IMR-90 (cell line): Measurements from ENCODE around the gene TMEM25. TPM values are rescaled to one million over a fixed set of nuclear protein-coding genes. Genes with fewer than 3 reads are reported as not detected.
A peak's percentile ranks its signal among the peaks of the same experiment; 100 is the strongest.

Source experiments
- ATAC-seq: fragments of 200-7000 bp; cut with Tn5 transposase; 2 replicates; pipeline ENCODE4 v1.9.1; 2020; ENCODE audit warnings: low read depth, mild to moderate bottlenecking, moderate library complexity
- BruUV-seq: library from RNA; stranded (reverse); fragments of 400-500 nt; replicated peaks from 2 replicates; lab custom pipeline; 2021; lab: Mats Ljungman, UMichigan
- CTCF ChIA-PET: fragments of 300-600 bp; formaldehyde crosslinking; extraction: SDS; loops from one replicate; lab custom pipeline; 2021; ENCODE audit warnings: antibody characterized with exemption; lab: Yijun Ruan, JAX
- POLR2A ChIA-PET: fragments of 300-600 bp; sonication (Branson Sonifier 250); formaldehyde crosslinking; loops from one replicate; lab custom pipeline; 2022; ENCODE audit warnings: antibody characterized with exemption; ENCODE audit not compliant: unreplicated experiment; lab: Charles Lee
- DNase-seq: peaks from one replicate; pipeline ENCODE4 v3.0.0; 2013
- H2AFZ ChIP-seq: replicated peaks from 2 replicates; pipeline ENCODE3; 2013; ENCODE audit warnings: low read length, mild to moderate bottlenecking; ENCODE audit not compliant: poor library complexity
- H2AK5ac ChIP-seq: 2 replicates; pipeline ENCODE4 v1.6.1; 2013; ENCODE audit warnings: low read depth, low read length, inconsistent platforms
- H2AK9ac ChIP-seq: replicated peaks from 2 replicates; pipeline ENCODE3; 2013; ENCODE audit warnings: mild to moderate bottlenecking, low read depth, low read length, moderate library complexity; ENCODE audit not compliant: poor library complexity
- H2BK120ac ChIP-seq: 2 replicates; pipeline ENCODE4 v1.6.1; 2013; ENCODE audit warnings: low read depth, low read length, inconsistent platforms
- H2BK15ac ChIP-seq: 3 replicates; pipeline ENCODE4 v1.6.1; 2013; ENCODE audit warnings: low read depth, low read length, inconsistent platforms
- H2BK20ac ChIP-seq: 2 replicates; pipeline ENCODE4 v1.6.1; 2013; ENCODE audit warnings: low read depth, mild to moderate bottlenecking, inconsistent platforms, low read length, moderate library complexity
- H2BK5ac ChIP-seq: 2 replicates; pipeline ENCODE4 v1.6.1; 2013; ENCODE audit warnings: mild to moderate bottlenecking, low read depth, low read length, inconsistent platforms; ENCODE audit not compliant: poor library complexity, severe bottlenecking
- H3K14ac ChIP-seq: replicated peaks from 2 replicates; pipeline ENCODE4 v1.6.1; 2013; ENCODE audit warnings: low read depth, low read length, inconsistent platforms
- H3K18ac ChIP-seq: 2 replicates; pipeline ENCODE4 v1.6.1; 2013; ENCODE audit warnings: low read depth, low read length, control low read depth
- H3K23ac ChIP-seq: 2 replicates; pipeline ENCODE4 v1.6.1; 2013; ENCODE audit warnings: low read depth, low read length, inconsistent platforms
- H3K27ac ChIP-seq: 2 replicates; pipeline ENCODE4 v1.5.1; 2013; ENCODE audit warnings: mild to moderate bottlenecking, control low read depth, low read length; ENCODE audit not compliant: insufficient read depth
- H3K27me3 ChIP-seq: 2 replicates; pipeline ENCODE4 v1.6.1; 2013; ENCODE audit warnings: low read length; ENCODE audit not compliant: control insufficient read depth, insufficient read depth
- H3K36me3 ChIP-seq: 2 replicates; pipeline ENCODE4 v1.6.1; 2013; ENCODE audit warnings: low read length, mixed read lengths; ENCODE audit not compliant: control insufficient read depth, insufficient read depth
- H3K4ac ChIP-seq: 2 replicates; pipeline ENCODE4 v1.6.1; 2013; ENCODE audit warnings: low read depth, low read length, inconsistent platforms
- H3K4me1 ChIP-seq: 2 replicates; pipeline ENCODE4 v1.6.1; 2013; ENCODE audit warnings: low read length, mixed read lengths; ENCODE audit not compliant: control insufficient read depth, insufficient read depth
- H3K4me2 ChIP-seq: 2 replicates; pipeline ENCODE4 v1.6.1; 2013; ENCODE audit warnings: low read depth, mild to moderate bottlenecking, control low read depth, low read length, moderate library complexity
- H3K4me3 ChIP-seq: 2 replicates; pipeline ENCODE4 v1.5.1; 2013; ENCODE audit warnings: low read depth, mild to moderate bottlenecking, control low read depth, low read length, moderate library complexity; ENCODE audit not compliant: insufficient read depth
- H3K56ac ChIP-seq: 2 replicates; pipeline ENCODE4 v1.6.1; 2013; ENCODE audit warnings: low read length, inconsistent platforms; ENCODE audit not compliant: insufficient read depth; ENCODE audit errors: extremely low read depth
- H3K79me1 ChIP-seq, 2 experiments: 2 replicates each; pipeline ENCODE4 v1.6.1; 2013; ENCODE audit warnings: low read length in 2 of 2, inconsistent platforms in 1 of 2, low read depth in 1 of 2
- H3K9ac ChIP-seq: 2 replicates; pipeline ENCODE4 v1.6.1; 2013; ENCODE audit warnings: low read depth, low read length, control low read depth
- H3K9me1 ChIP-seq: 2 replicates; pipeline ENCODE4 v1.6.1; 2013; ENCODE audit warnings: low read length, inconsistent platforms; ENCODE audit not compliant: insufficient read depth
- H3K9me3 ChIP-seq: 2 replicates; pipeline ENCODE4 v1.6.1; 2013; ENCODE audit warnings: low read length; ENCODE audit not compliant: control insufficient read depth, insufficient read depth
- H4K20me1 ChIP-seq: 2 replicates; pipeline ENCODE4 v1.6.1; 2013; ENCODE audit warnings: low read length, inconsistent platforms; ENCODE audit not compliant: insufficient read depth
- H4K5ac ChIP-seq: 2 replicates; pipeline ENCODE4 v1.6.1; 2013; ENCODE audit warnings: mild to moderate bottlenecking, low read depth, low read length, control low read depth
- H4K8ac ChIP-seq, 2 experiments: 2 replicates each; pipeline ENCODE4 v1.6.1; 2013; ENCODE audit warnings: low read depth in 2 of 2, low read length in 2 of 2, control low read depth in 1 of 2, inconsistent platforms in 1 of 2
- H4K91ac ChIP-seq: 2 replicates; pipeline ENCODE4 v1.6.1; 2013; ENCODE audit warnings: low read depth, low read length, inconsistent platforms; ENCODE audit not compliant: insufficient read depth
- NFE2L2 ChIP-seq: fragments of 150-350 bp; IDR thresholded peaks from 2 replicates; pipeline ENCODE4 v1.6.1; 2016; ENCODE audit warnings: low read depth, mild to moderate bottlenecking, low read length
- POLR2A ChIP-seq: IDR thresholded peaks from 2 replicates; pipeline ENCODE4 v1.6.1; 2012; ENCODE audit warnings: mild to moderate bottlenecking, low read depth, low read length
- RAD21 ChIP-seq: IDR thresholded peaks from 2 replicates; pipeline ENCODE4 v1.6.1; 2012; ENCODE audit warnings: low read length, improper control_type of control experiment
- WGBS, 2 experiments: methylation state at CpG; one replicate each; pipeline versions ENCODE4 v1.1.5 to v1.1.7; 2013; ENCODE audit warnings: missing lambda C conversion rate in 2 of 2; ENCODE audit not compliant: insufficient read length in 1 of 2; ENCODE audit errors: extremely low coverage in 2 of 2; 5-methylcytosine and 5-hydroxymethylcytosine counted together
- dilution Hi-C: fragments of 300-500 bp; cut with HindIII; formaldehyde crosslinking; loops from one replicate; pipeline ENCODE4 v1.14.3; 2018; ENCODE audit warnings: low sequenced_read_pairs; ENCODE audit not compliant: unreplicated experiment
- in situ Hi-C: fragments of 300-500 bp; cut with MboI; formaldehyde crosslinking; loops from 3 replicates; pipeline ENCODE4 v1.14.3; 2019; ENCODE audit warnings: low sequenced_read_pairs, inconsistent platforms, mixed read lengths
- intact Hi-C: fragments of 100-400 bp; cut with micrococcal nuclease; formaldehyde crosslinking; loops from 2 replicates; pipeline ENCODE4 v1.10.0; 2022
- polyA plus RNA-seq, 3 experiments: library from polyadenylated mRNA; depleted of rRNA; stranded (reverse); fragments of >200 nt; gene quantifications; 2 replicates each; pipeline ENCODE4 v1.2.3, GENCODE V29; 2012; ENCODE audit warnings: low replicate concordance in 1 of 3
- total RNA-seq: library from RNA; depleted of rRNA; stranded (reverse); fragments of >200 nt; gene quantifications from 2 replicates; pipeline ENCODE4 v1.2.3, GENCODE V29; 2012

The TMEM25 gene
- total and polyA plus RNA-seq, 2 of the 4 experiments (the other 2 are of a cell fraction), result 14.0 to 37.1 TPM

- in situ Hi-C loops (no loop called here), intact Hi-C loops (no loop called here), dilution Hi-C loops (no loop called here)
- no peak overlapping the region for H3K4me2 ChIP-seq
- H3K9me1 ChIP-seq, result no peaks in the 10 kb centered on the region
- H3K9ac ChIP-seq, result no peak overlapping the region
- H4K91ac ChIP-seq, result no peak overlapping the region
- H2BK5ac ChIP-seq, result no peak overlapping the region
- H3K9me3 ChIP-seq, result no peaks in the 10 kb centered on the region
- no peaks in the 10 kb centered on the region for H3K27me3 ChIP-seq
- no peak overlapping the region for H3K56ac ChIP-seq
- H4K20me1 ChIP-seq, result no peaks in the 10 kb centered on the region
- no peaks in the 10 kb centered on the region; a peak in 1 of 4 replicates for H3K79me1 ChIP-seq
- ChIA-PET CTCF (interaction anchor here (0.6 kb wide), 2 partner anchors 17 to 107 kb away, joined by 3 to 4 read pairs; no protein-coding TSS in a partner anchor), POLR2A (no interaction called here)
- H3K23ac ChIP-seq, result no peak overlapping the region
- no peak overlapping the region for H2BK15ac ChIP-seq
- no peak overlapping the region for H2AFZ ChIP-seq
- no peak overlapping the region for H4K5ac ChIP-seq
- no peak for TF ChIP-seq POLR2A
- no peak for TF ChIP-seq NFE2L2
- no peak for TF ChIP-seq RAD21
- H3K4me3 ChIP-seq, result no peak overlapping the region
- DNase-seq, result peak; percentile 68
- H3K4me1 ChIP-seq, result peaks cover 2% of the 10 kb centered on the region; the same call in 1 of the 2 replicates
- no peak overlapping the region for H3K27ac ChIP-seq
- H3K4ac ChIP-seq, result no peak overlapping the region
- H3K36me3 ChIP-seq, result peaks cover 58% of the 10 kb centered on the region
- no peak for ATAC-seq
- no peak overlapping the region for H3K18ac ChIP-seq
- H2AK9ac ChIP-seq, result no peak overlapping the region
- no peak overlapping the region for H2BK20ac ChIP-seq
- H2BK120ac ChIP-seq, result no peak overlapping the region
- TSS peak; percentile 17 for BruUV-seq
- H2AK5ac ChIP-seq, result no peak overlapping the region
- H3K14ac ChIP-seq, result no peak overlapping the region
- WGBS, 2 experiments, result no CpG with 5 or more reads among the region's 4 CpGs
- H4K8ac ChIP-seq, result no peak overlapping the region
These were observed 33.2 kb upstream of the TMEM25 start for GRCh38 chr11:118497831-118498230.
